ENCODE data around the gene EGFL7. TPM values are rescaled to one million over a fixed set of nuclear protein-coding genes. Genes with fewer than 3 reads are reported as not detected.
"Not testable (repeated sequence)": the region's sequence is repeated elsewhere in the genome, so short reads cannot be mapped to it uniquely, and the experiment has no call there.

EGFL7 gene
- total RNA-seq, 1 donor from 2014 or later, result 38.2 TPM

DNA sequence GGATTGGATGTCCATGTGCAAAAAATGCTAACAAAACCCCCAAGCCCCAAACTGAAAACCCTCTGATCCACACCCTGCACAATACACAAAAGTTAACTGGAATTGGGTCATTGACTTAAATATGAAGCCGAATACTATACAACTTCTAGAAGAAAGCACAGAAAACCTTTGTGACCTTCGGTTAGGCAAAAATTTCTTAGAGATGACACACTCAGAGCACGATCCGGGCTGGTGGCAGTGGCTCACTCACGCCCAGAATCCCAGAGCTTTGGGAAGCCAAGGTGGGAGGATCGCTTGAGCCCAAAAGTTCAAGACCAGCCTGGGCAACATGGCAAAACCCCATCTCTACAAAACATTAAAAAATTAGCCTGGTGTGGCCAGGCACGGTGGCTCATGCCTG is 47.8 kb downstream of the EGFL7 start:
- DNase-seq (ENCODE audit: low spot score in 2 of 2, unreplicated experiment in 2 of 2), result no peak
- Mint-ChIP-seq H3K4me1 (peaks cover 10% of the 10 kb centered on the region), H3K9me3 (no peaks in the 10 kb centered on the region), H3K27ac (no peak overlapping the region), H3K4me3 (peak overlapping the region; percentile 66), H3K36me3 (no peaks in the 10 kb centered on the region), H3K27me3 (ENCODE audit: low read depth) (peaks cover 4% of the 10 kb centered on the region)
- TF ChIP-seq, protein P1, sequence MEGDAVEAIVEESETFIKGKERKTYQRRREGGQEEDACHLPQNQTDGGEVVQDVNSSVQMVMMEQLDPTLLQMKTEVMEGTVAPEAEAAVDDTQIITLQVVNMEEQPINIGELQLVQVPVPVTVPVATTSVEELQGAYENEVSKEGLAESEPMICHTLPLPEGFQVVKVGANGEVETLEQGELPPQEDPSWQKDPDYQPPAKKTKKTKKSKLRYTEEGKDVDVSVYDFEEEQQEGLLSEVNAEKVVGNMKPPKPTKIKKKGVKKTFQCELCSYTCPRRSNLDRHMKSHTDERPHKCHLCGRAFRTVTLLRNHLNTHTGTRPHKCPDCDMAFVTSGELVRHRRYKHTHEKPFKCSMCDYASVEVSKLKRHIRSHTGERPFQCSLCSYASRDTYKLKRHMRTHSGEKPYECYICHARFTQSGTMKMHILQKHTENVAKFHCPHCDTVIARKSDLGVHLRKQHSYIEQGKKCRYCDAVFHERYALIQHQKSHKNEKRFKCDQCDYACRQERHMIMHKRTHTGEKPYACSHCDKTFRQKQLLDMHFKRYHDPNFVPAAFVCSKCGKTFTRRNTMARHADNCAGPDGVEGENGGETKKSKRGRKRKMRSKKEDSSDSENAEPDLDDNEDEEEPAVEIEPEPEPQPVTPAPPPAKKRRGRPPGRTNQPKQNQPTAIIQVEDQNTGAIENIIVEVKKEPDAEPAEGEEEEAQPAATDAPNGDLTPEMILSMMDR (IDR thresholded peaks at IDR 0.05; ENCODE audit: unreplicated experiment), result no peak

GRCh38 chr9:136711219-136711648 is 48.5 kb downstream of the EGFL7 start:
- not testable (repeated sequence) for H3K27ac Mint-ChIP-seq; H3K9me3 Mint-ChIP-seq; H3K27me3 Mint-ChIP-seq (ENCODE audit: low read depth); DNase-seq (ENCODE audit: low spot score in 2 of 2, unreplicated experiment in 2 of 2); H3K36me3 Mint-ChIP-seq
- Mint-ChIP-seq H3K4me3 (peak overlapping the region; percentile 66), H3K4me1 (peaks cover 10% of the 10 kb centered on the region)

GRCh38 chr9:136711751-136712689 is 49.3 kb downstream of the EGFL7 start, which contains the start of gene DIPK1B:
Gene DIPK1B (plus strand): TSS chr9:136712572. CDS start chr9:136712666, 94 bp downstream.
- peak in 1 of 2 experiments; percentile 69 for DNase-seq (ENCODE audit: low spot score in 2 of 2, unreplicated experiment in 2 of 2)
- peaks cover 10% of the 10 kb centered on the region for H3K4me1 Mint-ChIP-seq
- H3K9me3 Mint-ChIP-seq, result no peaks in the 10 kb centered on the region
- no peak within 1 kb of the TSS for H3K27ac Mint-ChIP-seq
- H3K4me3 Mint-ChIP-seq, result peak within 1 kb of the TSS; percentile 70
- TF ChIP-seq, protein P1 (IDR thresholded peaks at IDR 0.05; ENCODE audit: unreplicated experiment), result no peak
- H3K27me3 Mint-ChIP-seq (ENCODE audit: low read depth), result no peaks in the 10 kb centered on the region
- peaks cover 4% of the 10 kb centered on the region for H3K36me3 Mint-ChIP-seq

GRCh38 chr9:136712690-136713544 is 50.2 kb downstream of the EGFL7 start:
- Mint-ChIP-seq H3K36me3 (peaks cover 4% of the 10 kb centered on the region), H3K9me3 (no peaks in the 10 kb centered on the region), H3K27ac (no peak overlapping the region), H3K4me3 (peak overlapping the region; percentile 70), H3K27me3 (ENCODE audit: low read depth) (no peaks in the 10 kb centered on the region), H3K4me1 (peaks cover 10% of the 10 kb centered on the region)
- peak in 1 of 2 experiments; percentile 54 for DNase-seq (ENCODE audit: low spot score in 2 of 2, unreplicated experiment in 2 of 2)
- TF ChIP-seq, protein P1 (IDR thresholded peaks at IDR 0.05; ENCODE audit: unreplicated experiment), result no peak

DNA sequence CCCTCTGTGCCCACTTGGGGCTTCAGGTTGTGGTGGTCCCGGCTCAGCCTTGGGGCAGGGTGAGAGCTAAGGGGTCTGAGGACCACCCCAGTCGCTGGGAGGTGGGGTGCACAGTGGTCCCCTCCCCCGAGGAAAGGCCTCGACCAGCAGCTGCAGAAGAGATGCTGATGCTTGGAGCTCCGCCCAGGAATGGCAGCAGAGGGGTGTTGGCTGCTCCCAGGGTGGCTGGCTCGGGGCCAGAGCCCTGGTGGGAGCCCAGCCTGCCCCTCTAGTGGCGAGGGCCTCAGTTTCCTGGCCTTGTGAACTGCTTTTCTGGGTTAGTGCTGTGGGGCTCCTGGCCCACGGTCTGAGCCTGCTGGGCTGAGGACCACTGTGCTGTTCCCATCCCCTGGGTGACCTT is 50.8 kb downstream of the EGFL7 start:
- Mint-ChIP-seq H3K9me3 (no peaks in the 10 kb centered on the region), H3K27me3 (ENCODE audit: low read depth) (no peaks in the 10 kb centered on the region), H3K4me1 (peaks cover 10% of the 10 kb centered on the region), H3K4me3 (peak overlapping the region; percentile 70), H3K27ac (no peak overlapping the region), H3K36me3 (peaks cover 4% of the 10 kb centered on the region)
- no peak for DNase-seq (ENCODE audit: low spot score in 2 of 2, unreplicated experiment in 2 of 2)
- TF ChIP-seq, protein P1 (IDR thresholded peaks at IDR 0.05; ENCODE audit: unreplicated experiment), result no peak

Measured in mesothelial cell of epicardium (in vitro differentiated cells).